Measurements from ENCODE around the gene EPHA6.
"Not testable (repeated sequence)": the region's sequence is repeated elsewhere in the genome, so short reads cannot be mapped to it uniquely, and the experiment has no call there.

Gene EPHA6

GRCh38 chr3:97021778-97022177 is 207.4 kb downstream of the EPHA6 start:
- no peak for DNase-seq (ENCODE audit: low read depth, low spot score)

- DNase-seq (ENCODE audit: low read depth, low spot score) = not testable (repeated sequence)
These were observed 211.2 kb downstream of the EPHA6 start for GRCh38 chr3:97025612-97026011.

GRCh38 chr3:97029972-97030371 is 215.6 kb downstream of the EPHA6 start:
- DNase-seq (ENCODE audit: low read depth, low spot score) = no peak

DNA sequence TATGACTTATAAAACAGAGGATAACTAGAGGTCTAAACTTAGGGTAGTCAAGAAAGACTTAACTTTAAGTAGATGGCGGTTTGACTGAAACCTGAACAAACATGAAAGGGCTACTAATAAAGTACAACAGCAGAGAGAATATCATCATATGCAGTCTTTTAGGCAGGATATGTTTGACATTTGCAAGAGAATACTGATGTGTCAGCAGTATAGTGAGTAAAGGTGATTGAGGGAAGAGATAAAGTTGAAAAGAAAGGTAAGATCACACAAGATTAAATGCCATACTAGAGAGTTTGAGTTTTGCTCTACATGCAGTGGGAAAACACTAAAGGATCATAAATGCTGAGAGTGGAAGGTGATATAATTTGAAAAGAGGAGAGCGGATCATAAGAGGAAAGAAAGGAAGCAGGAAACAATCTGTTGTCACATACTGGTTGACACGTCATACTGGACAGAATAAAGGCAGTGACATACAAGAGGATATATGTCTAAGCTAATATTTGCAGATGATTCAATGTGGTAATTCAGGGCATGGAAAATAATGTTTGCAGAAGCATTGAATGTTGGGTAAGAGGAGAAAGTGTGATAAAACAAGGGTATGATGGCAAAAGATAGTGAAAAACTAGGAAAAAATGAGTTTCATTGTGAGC is 223.0 kb downstream of the EPHA6 start:
- no peak for DNase-seq (ENCODE audit: low read depth, low spot score)

GRCh38 chr3:97043411-97043810 is 229.0 kb downstream of the EPHA6 start:
- no peak for DNase-seq (ENCODE audit: low read depth, low spot score)

DNA sequence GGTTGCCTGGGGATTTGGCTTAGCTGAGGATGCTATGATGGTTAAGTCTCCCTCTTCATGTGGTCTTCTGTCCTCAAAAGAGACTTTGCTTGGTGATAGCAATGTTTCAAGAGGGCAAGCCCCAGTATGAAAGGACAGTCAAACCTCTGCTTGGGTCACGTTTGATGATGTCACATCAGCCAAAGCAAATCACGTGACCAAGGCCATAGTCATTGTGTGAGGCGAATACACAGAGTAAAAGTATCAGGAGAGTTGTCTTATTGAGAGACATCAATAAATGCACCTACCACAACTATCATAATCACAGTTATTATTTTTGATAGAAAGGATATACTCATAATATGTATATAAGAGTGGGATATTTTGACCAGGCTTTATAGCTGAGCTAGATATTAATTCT is 243.0 kb downstream of the EPHA6 start:
- no peak for DNase-seq (ENCODE audit: low read depth, low spot score)

DNA sequence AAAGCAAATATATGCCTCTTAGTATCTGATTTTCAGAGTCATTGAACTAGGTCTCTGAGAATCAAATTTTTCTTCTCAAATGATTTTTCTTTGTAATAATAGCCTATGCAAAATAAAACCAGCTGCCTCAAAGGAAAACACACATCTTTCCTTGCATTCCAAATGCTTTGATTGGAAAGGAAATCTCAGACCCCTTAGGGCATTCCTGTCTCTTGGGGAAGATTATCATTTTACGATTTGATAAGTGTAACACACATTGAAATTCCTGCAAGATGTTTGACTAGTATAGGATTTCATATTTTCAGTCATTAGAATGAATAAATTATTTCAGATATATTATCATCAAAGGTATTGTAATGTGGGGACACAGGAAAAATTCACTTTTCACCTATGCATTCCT is 244.8 kb downstream of the EPHA6 start:
- no peak for DNase-seq (ENCODE audit: low read depth, low spot score)

GRCh38 chr3:97066531-97066930 is 252.1 kb downstream of the EPHA6 start:
- no peak for DNase-seq (ENCODE audit: low read depth, low spot score)

- DNase-seq (ENCODE audit: low read depth, low spot score) = no peak
These were observed 255.9 kb downstream of the EPHA6 start for GRCh38 chr3:97070302-97070701.

- DNase-seq (ENCODE audit: low read depth, low spot score) = no peak
These were observed 260.2 kb downstream of the EPHA6 start for GRCh38 chr3:97074546-97074945.

DNA sequence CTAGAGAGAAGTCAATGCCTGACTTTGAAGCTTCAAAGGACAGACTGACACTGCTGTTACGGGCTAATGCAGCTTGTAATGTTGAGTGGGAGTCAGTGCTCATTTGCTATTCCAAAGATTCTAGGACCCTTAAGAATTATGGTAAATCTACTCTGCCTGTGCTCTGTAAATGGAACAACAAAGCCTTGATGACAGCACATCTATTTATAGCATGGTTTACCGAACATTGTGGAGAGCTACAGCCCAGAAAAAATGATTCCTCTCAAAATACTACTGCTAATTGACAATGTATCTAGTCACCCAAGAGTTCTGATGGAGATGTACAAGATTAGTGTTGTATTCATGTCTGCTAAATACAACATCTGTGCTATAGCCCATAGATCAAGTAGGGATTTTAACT is 262.3 kb downstream of the EPHA6 start:
- no peak for DNase-seq (ENCODE audit: low read depth, low spot score)

- DNase-seq (ENCODE audit: low read depth, low spot score) = no peak
These were observed 275.2 kb downstream of the EPHA6 start for GRCh38 chr3:97089621-97090020.

DNA sequence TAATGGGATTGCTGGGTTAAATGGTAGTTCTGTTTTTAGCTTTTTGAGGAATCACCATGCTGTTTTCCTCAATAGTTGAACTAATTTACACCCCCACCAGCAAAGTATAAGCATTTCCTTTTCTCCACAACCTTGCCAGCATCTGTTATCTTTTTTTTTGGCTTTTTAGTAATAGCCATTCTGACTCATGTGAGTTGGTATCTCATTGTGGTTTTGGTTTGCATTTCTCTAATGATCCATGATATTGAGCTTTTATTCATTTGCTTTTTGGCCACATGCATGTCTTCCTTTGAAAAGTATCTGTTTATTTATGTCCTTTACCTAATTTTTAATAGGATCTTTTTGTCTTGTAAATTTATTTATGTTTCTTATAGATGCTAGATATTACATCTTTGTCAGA is 288.2 kb downstream of the EPHA6 start:
- DNase-seq (ENCODE audit: low read depth, low spot score) = no peak

- no peak for DNase-seq (ENCODE audit: low read depth, low spot score)
These were observed 291.7 kb downstream of the EPHA6 start for GRCh38 chr3:97105989-97106651.

- no peak for DNase-seq (ENCODE audit: low read depth, low spot score)
These were observed 292.2 kb downstream of the EPHA6 start for GRCh38 chr3:97106652-97106989.

DNA sequence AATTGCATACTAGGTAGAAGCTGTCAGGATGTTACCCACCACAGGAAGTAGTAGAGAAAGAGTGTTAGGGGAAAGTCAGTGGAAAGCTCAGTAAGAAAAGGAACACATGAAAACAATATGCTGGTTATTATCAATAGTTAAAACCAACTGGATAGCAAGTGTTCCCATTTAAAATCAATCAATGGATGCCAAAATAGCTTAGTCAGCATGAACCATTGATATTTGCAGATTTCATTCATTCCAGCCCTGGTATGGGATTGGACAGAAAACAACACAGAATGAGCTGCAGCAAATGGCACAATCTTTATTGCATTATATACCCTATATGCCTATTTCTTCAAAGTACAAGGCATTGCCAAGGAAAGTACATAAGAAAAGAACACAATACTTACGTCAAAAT is 293.7 kb downstream of the EPHA6 start:
- DNase-seq (ENCODE audit: low read depth, low spot score) = no peak

- no peak for DNase-seq (ENCODE audit: low read depth, low spot score)
These were observed 296.9 kb downstream of the EPHA6 start for GRCh38 chr3:97111244-97111643.

GRCh38 chr3:97121386-97121785 is 307.0 kb downstream of the EPHA6 start:
- no peak for DNase-seq (ENCODE audit: low read depth, low spot score)

DNA sequence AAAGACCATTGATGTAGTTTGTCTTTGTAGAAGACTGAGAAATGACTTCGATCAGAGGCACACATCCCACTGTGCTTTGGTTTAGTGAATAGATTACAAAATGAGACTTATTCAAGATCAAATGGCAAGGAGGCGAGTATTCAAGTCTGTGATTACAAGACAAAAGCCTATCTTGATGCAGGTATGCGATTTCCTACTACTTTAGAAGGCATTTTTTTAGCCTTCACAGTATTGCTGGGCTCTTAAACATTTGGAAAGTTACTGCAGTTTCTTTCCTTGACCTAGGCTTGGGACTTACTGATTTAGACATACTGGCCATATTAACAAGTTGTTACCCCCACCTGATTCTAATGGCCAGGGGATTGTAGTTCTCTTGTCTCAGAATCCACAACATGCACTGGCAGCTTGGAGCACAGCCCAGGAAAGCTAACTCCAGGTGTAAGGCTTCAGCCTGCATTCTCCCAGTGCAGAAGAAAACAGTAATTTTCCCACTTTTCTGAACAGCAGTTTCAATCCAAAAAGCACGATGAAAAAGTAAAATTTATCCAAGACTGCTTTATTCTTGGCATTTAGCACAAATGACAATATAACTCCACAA is 311.6 kb downstream of the EPHA6 start:
- no peak for DNase-seq (ENCODE audit: low read depth, low spot score)

DNA sequence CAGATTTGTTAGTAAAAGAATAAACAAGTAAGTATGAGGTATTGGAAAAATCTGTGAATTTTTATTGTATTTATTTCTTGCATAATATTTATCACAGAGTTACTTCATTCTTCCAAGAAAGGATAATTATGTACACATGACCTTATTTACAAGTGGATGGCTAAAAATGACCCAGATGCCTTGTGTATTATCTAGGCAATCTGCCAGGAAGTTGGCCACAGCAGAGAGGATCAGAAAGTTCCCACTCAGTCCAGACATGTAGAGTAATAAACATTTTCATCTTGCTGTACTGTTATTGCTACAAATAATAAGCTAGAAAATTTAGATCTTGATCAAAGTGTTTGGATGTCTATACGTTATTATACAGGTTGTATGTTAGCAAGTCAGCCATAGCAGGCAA is 317.1 kb downstream of the EPHA6 start:
- DNase-seq (ENCODE audit: low read depth, low spot score) = no peak

DNA sequence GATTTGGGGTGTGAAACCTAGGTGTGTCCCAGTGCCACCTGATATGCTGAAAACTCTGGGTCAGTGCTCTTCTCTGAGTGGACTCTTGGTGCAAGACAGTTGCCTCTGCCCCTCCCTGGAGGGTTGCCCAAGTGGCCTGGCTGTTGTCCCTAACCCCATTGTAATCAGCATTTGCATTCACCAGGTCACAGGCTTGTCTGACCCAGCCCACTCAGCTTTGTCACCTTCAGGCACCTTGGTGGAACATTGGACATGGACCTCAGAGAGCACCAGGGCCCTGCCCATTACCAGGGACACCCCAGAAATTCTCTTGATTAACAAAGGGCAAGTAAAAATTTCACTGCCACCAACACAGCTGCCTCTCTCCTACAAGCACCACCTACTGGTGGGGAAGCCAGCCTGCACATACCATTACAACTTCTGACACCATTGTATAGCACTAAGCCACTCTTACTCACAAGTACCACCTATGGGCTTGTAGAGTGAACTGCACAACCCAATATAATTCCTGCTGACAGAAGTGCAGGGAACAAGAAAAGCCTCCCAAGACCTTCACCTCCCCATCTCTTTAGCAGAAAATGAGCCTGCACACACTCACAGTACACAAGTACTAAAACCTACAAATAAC is 324.6 kb downstream of the EPHA6 start:
- DNase-seq (ENCODE audit: low read depth, low spot score) = no peak

- no peak for DNase-seq (ENCODE audit: low read depth, low spot score)
These were observed 334.5 kb downstream of the EPHA6 start for GRCh38 chr3:97148931-97149330.

GRCh38 chr3:97161169-97161568 is 346.8 kb downstream of the EPHA6 start:
- DNase-seq (ENCODE audit: low read depth, low spot score) = no peak

Measured in brain pericyte (primary cell).